ENCODE data around the gene MORN3.

The MORN3 gene

DNA sequence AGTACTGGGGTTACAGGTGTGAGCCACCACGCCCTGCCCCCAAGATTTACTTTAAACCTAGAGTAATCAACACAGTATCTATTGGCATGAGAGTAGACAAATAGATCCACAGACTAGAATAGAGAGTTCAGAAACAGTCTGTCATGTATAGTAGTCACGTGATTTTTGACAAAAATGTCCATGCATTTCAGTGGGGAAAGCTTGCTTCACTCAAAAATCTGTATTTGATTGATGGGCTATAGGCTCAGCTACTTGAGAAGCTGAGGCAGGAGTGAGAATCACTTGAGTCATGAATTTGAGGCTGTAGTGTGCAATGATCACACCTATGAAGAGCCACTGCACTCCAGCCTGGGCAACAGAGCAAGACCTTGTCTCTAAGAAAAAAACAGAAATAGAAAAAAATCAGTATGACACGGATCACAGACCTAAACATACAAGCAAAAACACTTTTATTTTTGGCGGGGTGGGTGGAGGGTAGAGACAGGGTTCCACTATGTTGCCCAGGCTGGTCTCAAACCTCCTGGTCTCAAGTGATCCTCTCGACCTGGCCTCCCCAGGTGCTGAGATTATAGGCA, 50.7 kb downstream of the MORN3 start:
- no peaks in the 10 kb centered on the region for H3K9me3 ChIP-seq (ENCODE audit: insufficient read depth, low read depth, low read length)
- no peaks in the 10 kb centered on the region for H3K36me3 ChIP-seq (ENCODE audit: insufficient read depth, low read length)
- no peak overlapping the region for H3K9ac ChIP-seq (ENCODE audit: low read depth, low read length)
- WGBS, result 87% methylated on average over 4 of the region's 5 CpGs
- peaks cover 12% of the 10 kb centered on the region; the same call in 1 of the 2 replicates for H3K4me1 ChIP-seq (ENCODE audit: insufficient read depth, low read length)
- H3K27ac ChIP-seq (ENCODE audit: low read depth, low read length), result no peak overlapping the region
- H3K27me3 ChIP-seq (ENCODE audit: insufficient read depth, low read length), result no peaks in the 10 kb centered on the region
- no peak overlapping the region for H3K4me3 ChIP-seq (ENCODE audit: low read length)

DNA sequence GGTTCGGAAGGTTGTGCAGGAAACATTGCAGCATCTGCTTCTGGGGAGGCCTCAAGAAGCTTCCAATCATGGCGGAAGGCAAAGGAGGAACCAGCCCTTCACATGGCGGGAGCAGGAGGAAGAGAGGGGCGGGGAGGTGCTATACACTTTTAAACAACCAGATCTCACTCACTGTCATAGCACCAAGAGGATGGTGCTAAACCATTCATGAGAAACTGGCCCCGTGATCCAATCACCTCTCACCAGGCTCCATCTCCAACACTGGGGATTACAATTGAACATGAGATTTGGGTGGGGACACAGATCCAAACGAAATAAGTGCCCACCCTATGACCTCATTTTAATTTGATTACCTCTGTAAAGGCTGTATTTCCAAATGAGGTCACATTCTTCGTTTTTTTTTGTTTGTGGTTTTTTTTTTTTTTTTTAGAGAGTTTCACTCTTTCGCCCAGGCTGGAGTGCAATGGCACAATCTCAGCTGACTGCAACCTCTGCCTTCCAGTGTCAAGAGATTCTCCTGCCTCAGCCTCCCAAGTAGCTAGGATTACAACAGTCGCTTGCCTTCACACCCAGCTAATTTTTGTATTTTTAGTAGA, 54.5 kb downstream of the MORN3 start:
- no peaks in the 10 kb centered on the region for H3K9me3 ChIP-seq (ENCODE audit: insufficient read depth, low read depth, low read length)
- no peak overlapping the region for H3K9ac ChIP-seq (ENCODE audit: low read depth, low read length)

DNA sequence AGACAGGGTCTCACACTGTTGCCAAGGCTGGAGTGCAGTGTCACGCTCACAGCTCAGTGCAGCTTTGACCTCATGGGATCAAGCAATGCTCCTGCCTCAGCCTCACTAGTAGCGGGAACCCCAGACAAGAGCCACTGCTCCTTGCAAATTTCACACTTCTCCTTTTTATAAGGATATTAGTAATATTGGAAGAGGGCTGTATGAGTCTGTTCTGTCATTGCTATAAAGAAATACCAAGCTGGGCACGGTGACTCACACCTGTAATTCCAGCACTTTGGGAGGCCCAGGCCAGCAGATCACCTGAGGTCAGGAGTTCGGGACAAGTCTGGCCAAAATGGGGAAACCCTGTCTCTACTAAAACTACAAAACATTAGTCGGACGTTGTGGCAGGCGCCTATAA, 56.0 kb downstream of the MORN3 start:
- no peaks in the 10 kb centered on the region for H3K9me3 ChIP-seq (ENCODE audit: insufficient read depth, low read depth, low read length)
- no peak overlapping the region for H3K9ac ChIP-seq (ENCODE audit: low read depth, low read length)
- H3K36me3 ChIP-seq (ENCODE audit: insufficient read depth, low read length), result no peaks in the 10 kb centered on the region
- 94% methylated on average over 7 of the region's 7 CpGs for WGBS
- H3K4me3 ChIP-seq (ENCODE audit: low read length), result no peak overlapping the region
- H3K27ac ChIP-seq (ENCODE audit: low read depth, low read length), result no peak overlapping the region
- H3K27me3 ChIP-seq (ENCODE audit: insufficient read depth, low read length), result no peaks in the 10 kb centered on the region
- H3K4me1 ChIP-seq (ENCODE audit: insufficient read depth, low read length), result peaks cover 3% of the 10 kb centered on the region; the same call in 1 of the 2 replicates

More for the DNA sequence above, 54.5 kb downstream of the MORN3 start:
- H3K36me3 ChIP-seq (ENCODE audit: insufficient read depth, low read length), result no peaks in the 10 kb centered on the region
- no peak overlapping the region for H3K27ac ChIP-seq (ENCODE audit: low read depth, low read length)
- H3K4me1 ChIP-seq (ENCODE audit: insufficient read depth, low read length), result peaks cover 8% of the 10 kb centered on the region
- 88% methylated on average over 7 of the region's 9 CpGs for WGBS
- no peaks in the 10 kb centered on the region for H3K27me3 ChIP-seq (ENCODE audit: insufficient read depth, low read length)
- H3K4me3 ChIP-seq (ENCODE audit: low read length), result no peak overlapping the region

DNA sequence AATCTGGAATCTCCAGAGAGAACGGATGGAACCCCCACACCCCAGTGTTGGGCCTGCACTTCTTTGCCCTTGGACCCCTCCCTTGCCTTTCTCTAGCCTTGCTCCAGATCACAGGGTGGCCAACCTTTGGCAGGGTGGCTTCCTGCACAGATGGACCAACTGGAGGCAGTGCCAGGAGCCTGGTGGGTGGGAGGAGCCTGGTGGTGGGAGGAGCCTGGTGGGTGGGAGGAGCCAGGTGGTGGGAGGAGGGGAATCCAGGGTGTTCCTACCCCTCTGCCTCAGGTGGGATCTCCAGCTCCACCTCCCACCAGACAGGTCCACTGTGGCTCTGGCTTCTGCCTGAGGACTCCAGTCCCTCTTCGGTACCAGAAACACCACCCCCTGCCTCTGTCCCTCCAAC, 58.1 kb downstream of the MORN3 start:
- no peaks in the 10 kb centered on the region for H3K36me3 ChIP-seq (ENCODE audit: insufficient read depth, low read length)
- no peaks in the 10 kb centered on the region for H3K27me3 ChIP-seq (ENCODE audit: insufficient read depth, low read length)
- 85% methylated on average over 2 of the region's 2 CpGs for WGBS
- H3K27ac ChIP-seq (ENCODE audit: low read depth, low read length), result no peak overlapping the region
- no peak overlapping the region for H3K4me3 ChIP-seq (ENCODE audit: low read length)
- peaks cover 3% of the 10 kb centered on the region; the same call in 1 of the 2 replicates for H3K4me1 ChIP-seq (ENCODE audit: insufficient read depth, low read length)
- no peak overlapping the region for H3K9ac ChIP-seq (ENCODE audit: low read depth, low read length)
- no peaks in the 10 kb centered on the region for H3K9me3 ChIP-seq (ENCODE audit: insufficient read depth, low read depth, low read length)

DNA sequence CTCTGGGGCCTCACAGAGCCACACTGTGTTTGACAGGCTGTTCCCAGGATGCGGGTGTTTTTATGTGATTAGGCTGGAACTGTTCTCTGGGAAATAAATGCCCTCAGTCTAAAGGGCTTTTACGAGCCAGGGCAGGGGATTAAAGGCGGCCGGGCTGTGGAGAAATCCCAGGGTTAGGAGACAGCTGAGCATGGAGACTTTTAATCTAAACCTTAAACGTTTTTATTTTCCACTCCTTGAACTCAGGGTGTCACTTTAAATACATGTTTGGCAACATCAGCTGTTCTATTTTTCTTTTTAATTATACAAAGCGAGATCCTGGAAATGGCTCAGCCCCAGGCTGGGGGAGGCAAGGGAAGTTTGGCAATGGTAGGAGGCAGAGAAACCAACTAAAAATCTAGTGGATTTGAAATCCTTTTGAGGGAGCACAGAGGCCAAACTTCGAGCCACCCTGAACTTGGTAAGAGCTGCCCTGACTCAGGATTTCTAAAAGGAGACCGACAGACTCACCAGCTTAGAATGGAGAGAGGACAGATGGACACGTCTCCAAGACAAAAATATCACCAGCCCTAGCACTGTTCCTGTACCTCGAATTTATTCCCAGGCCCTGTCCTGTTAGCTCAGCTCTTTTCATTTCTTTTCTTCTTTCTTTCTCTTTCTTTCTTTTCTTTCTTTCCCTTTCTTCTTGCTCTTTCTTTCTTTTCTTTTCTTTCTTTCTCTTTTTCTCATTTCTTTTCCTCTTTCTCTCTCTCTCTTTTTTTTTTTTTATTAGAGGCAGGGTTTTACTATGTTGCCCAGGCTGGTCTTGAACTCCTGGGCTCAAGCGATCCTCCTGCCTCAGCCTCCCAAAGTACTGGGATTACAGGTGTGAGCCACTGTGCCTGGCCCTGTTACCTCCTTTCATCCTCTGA, 59.0 kb downstream of the MORN3 start:
- H3K36me3 ChIP-seq (ENCODE audit: insufficient read depth, low read length), result no peaks in the 10 kb centered on the region
- no peak overlapping the region for H3K27ac ChIP-seq (ENCODE audit: low read depth, low read length)
- H3K9ac ChIP-seq (ENCODE audit: low read depth, low read length), result no peak overlapping the region
- no peak overlapping the region for H3K4me3 ChIP-seq (ENCODE audit: low read length)
- H3K27me3 ChIP-seq (ENCODE audit: insufficient read depth, low read length), result no peaks in the 10 kb centered on the region
- WGBS, result 79% methylated on average over 11 of the region's 11 CpGs
- H3K4me1 ChIP-seq (ENCODE audit: insufficient read depth, low read length), result peaks cover 3% of the 10 kb centered on the region; the same call in 1 of the 2 replicates
- H3K9me3 ChIP-seq (ENCODE audit: insufficient read depth, low read depth, low read length), result no peaks in the 10 kb centered on the region

DNA sequence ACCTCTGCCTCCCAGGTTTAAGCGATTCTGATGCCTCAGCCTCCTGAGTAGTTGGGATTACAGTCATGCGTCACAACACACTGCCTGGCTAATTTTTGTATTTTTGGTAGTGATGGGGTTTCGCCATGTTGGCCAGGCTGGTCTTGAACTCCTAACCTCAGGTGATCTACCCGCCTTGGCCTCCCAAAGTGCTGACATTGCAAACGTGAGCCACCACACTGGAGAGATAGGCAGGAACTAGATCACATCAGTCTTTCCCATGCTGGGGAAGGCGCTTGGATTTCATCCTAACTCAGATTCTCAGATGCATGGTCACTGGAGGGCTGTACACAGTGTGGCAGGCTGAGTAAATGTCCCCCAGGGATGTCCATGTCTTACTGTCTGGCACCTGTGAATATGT, 61.2 kb downstream of the MORN3 start:
- H3K4me1 ChIP-seq (ENCODE audit: insufficient read depth, low read length), result peaks cover 3% of the 10 kb centered on the region; the same call in 1 of the 2 replicates
- H3K27ac ChIP-seq (ENCODE audit: low read depth, low read length), result no peak overlapping the region
- no peaks in the 10 kb centered on the region for H3K27me3 ChIP-seq (ENCODE audit: insufficient read depth, low read length)
- 93% methylated on average over 6 of the region's 6 CpGs for WGBS
- no peaks in the 10 kb centered on the region for H3K36me3 ChIP-seq (ENCODE audit: insufficient read depth, low read length)
- H3K9ac ChIP-seq (ENCODE audit: low read depth, low read length), result no peak overlapping the region
- H3K4me3 ChIP-seq (ENCODE audit: low read length), result no peak overlapping the region
- H3K9me3 ChIP-seq (ENCODE audit: insufficient read depth, low read depth, low read length), result no peaks in the 10 kb centered on the region

DNA sequence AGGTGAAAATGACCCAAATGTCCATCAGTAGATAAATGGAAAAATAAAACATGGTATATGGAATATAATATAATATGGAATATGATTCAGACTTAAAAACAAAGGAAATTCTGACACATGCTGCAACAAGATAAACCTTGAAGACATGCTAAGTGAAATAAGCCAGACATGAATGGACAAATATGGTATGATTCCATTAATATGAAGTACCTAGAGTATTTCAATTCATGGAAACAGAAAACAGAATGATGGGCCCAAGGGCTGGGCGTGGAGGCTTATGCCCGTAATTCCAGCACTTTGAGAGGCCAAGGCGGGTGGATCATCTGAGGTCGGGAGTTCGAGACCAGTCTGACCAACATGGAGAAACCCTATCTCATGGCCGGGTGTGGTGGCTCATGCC, 65.9 kb downstream of the MORN3 start:
- no peaks in the 10 kb centered on the region for H3K4me1 ChIP-seq (ENCODE audit: insufficient read depth, low read length)
- 97% methylated on average over 6 of the region's 6 CpGs for WGBS
- H3K9ac ChIP-seq (ENCODE audit: low read depth, low read length), result no peak overlapping the region
- no peak overlapping the region for H3K27ac ChIP-seq (ENCODE audit: low read depth, low read length)
- H3K9me3 ChIP-seq (ENCODE audit: insufficient read depth, low read depth, low read length), result no peaks in the 10 kb centered on the region
- no peak overlapping the region for H3K4me3 ChIP-seq (ENCODE audit: low read length)
- no peaks in the 10 kb centered on the region for H3K27me3 ChIP-seq (ENCODE audit: insufficient read depth, low read length)
- H3K36me3 ChIP-seq (ENCODE audit: insufficient read depth, low read length), result 0 out of 2 replicates have a peak, but pooled peaks cover under 1% of the 10 kb centered on the region

DNA sequence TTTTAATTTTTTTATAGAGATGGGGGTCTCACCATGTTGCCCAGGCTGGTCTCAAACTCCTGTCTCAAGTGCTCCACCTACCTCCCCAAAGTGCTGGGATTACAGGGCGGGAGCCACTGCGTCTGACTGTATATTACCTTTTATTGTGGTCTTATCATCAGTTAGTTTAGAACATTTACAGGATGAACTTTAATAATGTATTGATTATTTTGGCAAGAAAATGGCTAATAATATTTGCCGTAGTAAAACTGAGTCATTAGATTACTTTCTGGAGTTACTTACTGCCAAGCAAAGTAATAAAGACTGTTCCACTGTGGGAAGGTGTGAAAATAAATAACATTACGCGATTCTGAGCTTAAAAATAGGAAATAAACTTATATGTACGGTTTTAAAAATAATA, 66.7 kb downstream of the MORN3 start:
- Histone ChIP-seq H3K9ac (ENCODE audit: low read depth, low read length) (no peak overlapping the region), H3K4me1 (ENCODE audit: insufficient read depth, low read length) (no peaks in the 10 kb centered on the region), H3K27ac (ENCODE audit: low read depth, low read length) (no peak overlapping the region), H3K9me3 (ENCODE audit: insufficient read depth, low read depth, low read length) (no peaks in the 10 kb centered on the region), H3K27me3 (ENCODE audit: insufficient read depth, low read length) (no peaks in the 10 kb centered on the region), H3K4me3 (ENCODE audit: low read length) (no peak overlapping the region), H3K36me3 (ENCODE audit: insufficient read depth, low read length) (peaks cover 5% of the 10 kb centered on the region)
- WGBS, result 100% methylated on average over 6 of the region's 6 CpGs

DNA sequence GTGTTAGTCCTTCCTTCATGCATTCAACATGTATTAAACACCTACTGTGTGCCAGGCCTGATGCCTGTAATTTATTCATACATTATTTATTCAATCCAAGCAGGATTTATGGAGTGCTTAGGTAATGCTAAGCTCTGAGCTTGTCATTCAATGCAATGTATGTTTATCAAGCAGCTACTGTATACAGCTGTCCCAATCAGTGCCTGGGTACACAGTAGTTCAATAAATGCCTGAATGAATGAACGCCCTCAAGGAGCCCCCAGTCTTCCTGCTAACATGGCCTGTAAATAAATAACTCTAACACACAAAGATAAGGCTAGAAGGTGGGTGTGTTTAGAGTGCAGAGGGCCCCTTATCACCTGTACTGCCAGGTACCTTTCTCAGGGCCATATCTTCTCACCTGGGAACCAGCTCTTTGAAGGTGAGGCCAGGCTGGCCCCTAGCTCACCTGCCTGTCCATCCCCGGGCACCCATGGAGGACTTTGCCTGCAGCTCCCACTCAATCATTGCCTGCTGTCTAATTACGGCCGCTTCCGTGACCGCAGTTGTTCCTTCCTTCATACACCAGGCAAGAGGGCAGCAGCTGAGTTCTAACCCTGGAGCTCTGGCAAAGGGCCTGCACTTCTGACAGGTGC, 68.6 kb downstream of the MORN3 start:
- Histone ChIP-seq H3K9ac (ENCODE audit: low read depth, low read length) (no peak overlapping the region), H3K27ac (ENCODE audit: low read depth, low read length) (no peak overlapping the region)
- WGBS, result 91% methylated on average over 6 of the region's 6 CpGs

More for the DNA sequence above, 68.6 kb downstream of the MORN3 start:
- H3K36me3 ChIP-seq (ENCODE audit: insufficient read depth, low read length), result peaks cover 18% of the 10 kb centered on the region
- no peaks in the 10 kb centered on the region for H3K9me3 ChIP-seq (ENCODE audit: insufficient read depth, low read depth, low read length)
- no peak overlapping the region for H3K4me3 ChIP-seq (ENCODE audit: low read length)
- no peaks in the 10 kb centered on the region for H3K4me1 ChIP-seq (ENCODE audit: insufficient read depth, low read length)
- H3K27me3 ChIP-seq (ENCODE audit: insufficient read depth, low read length), result no peaks in the 10 kb centered on the region
